Right lobe of liver (tissue), 6 donors: ENCODE measurements around the gene GORASP2. TPM values are rescaled to one million over a fixed set of nuclear protein-coding genes. Genes with fewer than 3 reads are reported as not detected.

Experiments used
- ATAC-seq, 4 donors: fragments of 200-7000 bp; cut with Tn5 transposase; one replicate each; pipeline ENCODE4 v1.9.1; 2020; ENCODE audit warnings: mild to moderate bottlenecking in 4 of 4, moderate library complexity in 4 of 4
- DNase-seq, 3 donors: peaks; one replicate each; pipeline ENCODE4 v3.0.0-alpha.2; 2020
- H3K27ac ChIP-seq, 3 donors: fragments of 200-600 bp; one replicate each; pipeline ENCODE4 v1.8.0; 2022
- H3K27me3 ChIP-seq, 2 donors: fragments of 200-600 bp; one replicate each; pipeline ENCODE4 v1.8.0; 2022
- H3K36me3 ChIP-seq, 4 donors: fragments of 200-600 bp; sonication (generic) in 1 of 4; one replicate each; pipeline versions ENCODE4 v1.5.1 to v1.8.0; 2017 to 2022; ENCODE audit warnings: control low read depth in 1 of 4
- H3K4me1 ChIP-seq, 4 donors: fragments of 200-600 bp; sonication (generic) in 1 of 4; one replicate each; pipeline versions ENCODE4 v1.5.1 to v1.8.0; 2017 to 2022; ENCODE audit warnings: control low read depth in 1 of 4
- H3K4me3 ChIP-seq, 3 donors: fragments of 200-600 bp; one replicate each; pipeline ENCODE4 v1.8.0; 2022
- H3K9me3 ChIP-seq, 4 donors: fragments of 200-600 bp; sonication (generic) in 1 of 4; one replicate each; pipeline versions ENCODE4 v1.5.1 to v1.8.0; 2017 to 2022; ENCODE audit warnings: control low read depth in 1 of 4
- CTCF ChIP-seq, 4 donors: fragments of 200-600 bp in 3 of 4; fragments of 450-650 bp in 1 of 4; IDR thresholded peaks; one replicate each; pipeline versions ENCODE4 v1.5.1 to v1.8.0; 2016 to 2022; ENCODE audit warnings: antibody characterized with exemption in 4 of 4, mild to moderate bottlenecking in 2 of 4
- POLR2A ChIP-seq: fragments of 450-650 bp; IDR thresholded peaks from one replicate; pipeline ENCODE4 v1.6.1; 2017; ENCODE audit warnings: antibody characterized with exemption, mild to moderate bottlenecking
- WGBS: methylation state at CpG from one replicate; pipeline ENCODE4 v1.1.6; 2018; ENCODE audit warnings: low coverage, low lambda C conversion rate; ENCODE audit not compliant: insufficient coverage; ENCODE audit errors: missing lambda C conversion rate; 5-methylcytosine and 5-hydroxymethylcytosine counted together
- intact Hi-C, 2 donors: fragments of 100-400 bp; cut with DNase I; formaldehyde crosslinking; loops; one replicate each; pipeline versions ENCODE4 v1.11.2 to v1.14.1; 2022
- total RNA-seq, 6 experiments: library from RNA; depleted of rRNA in 2 of 6; stranded (reverse); fragments of >200 nt in 2 of 6; fragmentation: NEBNext Ultra II Directional in 3 of 6; extraction: Animal tissue kit (Norgen Biotek cat#: 25700) in 3 of 6; gene quantifications; one replicate each; pipeline versions ENCODE4 v1.1.0 to v1.2.4, GENCODE V29; 2016 to 2023
- donor health status: DM: no; HTN: yes; CAD: no.
- donor health status: DM: no; HTN: no; CAD: no.
- donor health status: DM: no; HTN: no; CAD: no.
- donor health status: DM: no; HTN: yes; CAD: no.
- donor health status: DM: no; HTN: yes; CAD: no.

The GORASP2 gene
- total RNA-seq, 6 experiments from 2014 or later, result 32.8 to 47.6 (median 37.6) TPM

- Histone ChIP-seq H3K9me3 (no peaks in the 10 kb centered on the region), H3K36me3 (peaks cover 0 to 36% (median 12%) of the 10 kb centered on the region in 4 donors), H3K27me3 (no peaks in the 10 kb centered on the region), H3K4me3 (no peak overlapping the region), H3K27ac (no peak overlapping the region), H3K4me1 (no peaks in the 10 kb centered on the region)
- no peak for ATAC-seq
- whole genome bisulfite sequencing, result 91% methylated on average over 2 of the region's 2 CpGs
- TF ChIP-seq CTCF (IDR thresholded peaks at IDR 0.05), result no peak
- no peak for TF ChIP-seq POLR2A
- DNase-seq, result no peak
- intact Hi-C loops, result no loop called here
These were observed 75.8 kb downstream of the GORASP2 start for GRCh38 chr2:171004833-171005232.

GRCh38 chr2:171008550-171009205 is 79.6 kb downstream of the GORASP2 start:
- peaks cover 0 to 37% (median 12%) of the 10 kb centered on the region in 4 donors for H3K36me3 ChIP-seq
- DNase-seq (no peak), ATAC-seq (no peak)
- TF ChIP-seq CTCF (IDR thresholded peaks at IDR 0.05) (no peak), POLR2A (no peak)
- H3K4me1 ChIP-seq, result no peaks in the 10 kb centered on the region
- H3K27me3 ChIP-seq, result no peaks in the 10 kb centered on the region
- intact Hi-C loops, result no loop called here
- 62% methylated on average over 2 of the region's 2 CpGs for WGBS
- H3K27ac ChIP-seq, result no peak overlapping the region
- H3K9me3 ChIP-seq, result no peaks in the 10 kb centered on the region
- no peak overlapping the region for H3K4me3 ChIP-seq

DNA sequence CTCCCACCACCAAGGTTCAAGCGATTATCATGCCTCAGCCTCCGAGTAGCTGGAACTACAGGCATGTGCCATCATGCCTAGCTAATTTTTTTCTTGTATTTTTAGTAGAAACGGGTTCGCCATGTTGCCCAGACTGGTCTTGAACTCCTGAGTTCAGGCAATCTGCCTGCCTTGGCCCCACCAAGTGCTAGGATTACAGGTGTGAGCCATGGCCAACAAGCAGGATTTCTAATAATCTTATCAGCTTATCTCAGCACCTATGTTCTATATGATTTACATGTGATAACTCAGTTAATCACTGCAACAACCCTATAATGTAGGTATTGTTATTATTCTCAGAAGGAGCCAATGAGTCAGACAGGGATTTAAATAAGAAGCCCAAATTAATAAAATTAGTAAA is 80.3 kb downstream of the GORASP2 start:
- peaks cover 0 to 39% (median 11%) of the 10 kb centered on the region in 4 donors for H3K36me3 ChIP-seq
- H3K27ac ChIP-seq, result no peak overlapping the region
- 83% methylated on average over 1 of the region's 4 CpGs for WGBS
- no peak for TF ChIP-seq CTCF (IDR thresholded peaks at IDR 0.05)
- TF ChIP-seq POLR2A, result no peak
- no peak overlapping the region for H3K4me3 ChIP-seq
- H3K27me3 ChIP-seq, result no peaks in the 10 kb centered on the region
- no peak for DNase-seq
- no peaks in the 10 kb centered on the region for H3K4me1 ChIP-seq
- no peak for ATAC-seq
- intact Hi-C loops, result no loop called here
- H3K9me3 ChIP-seq, result no peaks in the 10 kb centered on the region

GRCh38 chr2:171013851-171014250 is 84.8 kb downstream of the GORASP2 start:
- Histone ChIP-seq H3K4me3 (no peak overlapping the region), H3K27me3 (no peaks in the 10 kb centered on the region), H3K4me1 (no peaks in the 10 kb centered on the region), H3K27ac (no peak overlapping the region), H3K9me3 (no peaks in the 10 kb centered on the region), H3K36me3 (peaks cover 0 to 18% (median 1%) of the 10 kb centered on the region in 4 donors)
- TF ChIP-seq CTCF (IDR thresholded peaks at IDR 0.05) (no peak), POLR2A (no peak)
- DNase-seq (no peak), ATAC-seq (no peak)
- intact Hi-C loops, result no loop called here
- 94% methylated on average over 1 of the region's 1 CpG for WGBS
